Measurements from ENCODE around the gene ZCCHC14. TPM values are rescaled to one million over a fixed set of nuclear protein-coding genes. Genes with fewer than 3 reads are reported as not detected.

ZCCHC14 gene
- total and polyA plus RNA-seq, 2 of the 13 experiments (the other 11 are each of a cell fraction or from before 2014, with no cell fraction given) = 12.4 to 12.5 TPM

- TF ChIP-seq ZNF280B (CRISPR knock-in tag; IDR thresholded peaks at IDR 0.05; ENCODE audit: borderline replicate concordance) (no peak), ZFP36 (IDR thresholded peaks at IDR 0.05; ENCODE audit: borderline replicate concordance, low read depth, low read length, partially characterized antibody) (no peak), ELF4 (CRISPR knock-in tag; IDR thresholded peaks at IDR 0.05; ENCODE audit: borderline replicate concordance) (no peak), KAT7 (CRISPR knock-in tag; IDR thresholded peaks at IDR 0.05; ENCODE audit: borderline replicate concordance) (peak; percentile 61; the same call in 1 of the 2 replicates), ZNF720 (CRISPR knock-in tag; IDR thresholded peaks at IDR 0.05) (no peak), TRIM24 (CRISPR knock-in tag; IDR thresholded peaks at IDR 0.05) (no peak), ZNF614 (CRISPR knock-in tag; IDR thresholded peaks at IDR 0.05; ENCODE audit: borderline replicate concordance) (peak; percentile 99), POLR2AphosphoS2 (IDR thresholded peaks at IDR 0.05; ENCODE audit: low read depth, low read length) (no peak), HOXD1 (CRISPR knock-in tag; IDR thresholded peaks at IDR 0.05) (no peak), ZNF580 (CRISPR knock-in tag; IDR thresholded peaks at IDR 0.05; ENCODE audit: borderline replicate concordance, low read depth) (no peak), PLRG1 (conservative IDR thresholded peaks at IDR 0.05) (no peak), CAMTA2 (CRISPR knock-in tag; IDR thresholded peaks at IDR 0.05; ENCODE audit: borderline replicate concordance) (no peak), ELF1 (CRISPR knock-in tag; IDR thresholded peaks at IDR 0.05) (no peak), RARA (CRISPR knock-in tag; IDR thresholded peaks at IDR 0.05) (peak; percentile 87), PRDM10 (CRISPR knock-in tag; IDR thresholded peaks at IDR 0.05; ENCODE audit: low read depth) (no peak; the same call in 1 of the 2 replicates), ZNF512B (CRISPR knock-in tag; IDR thresholded peaks at IDR 0.05; ENCODE audit: borderline replicate concordance) (no peak), ATM (IDR thresholded peaks at IDR 0.05; ENCODE audit: borderline replicate concordance) (no peak), FUBP1 (CRISPR knock-in tag; IDR thresholded peaks at IDR 0.05; ENCODE audit: borderline replicate concordance) (no peak)
Observed at GRCh38 chr16:87471278-87472141, 21.3 kb downstream of the ZCCHC14 start (continued).

Measured in HepG2 (cell line).